NCI-H2029 treated with DMSO at 0.1 percent for 48 hours (cell line): Measurements from ENCODE around the gene ASCC1.
"Not testable (repeated sequence)": the region's sequence is repeated elsewhere in the genome, so short reads cannot be mapped to it uniquely, and the experiment has no call there.

Experiments used
- DNase-seq: peaks from one replicate; lab custom pipeline; 2025; lab: John Stamatoyannopoulos, UW

The ASCC1 gene

DNA sequence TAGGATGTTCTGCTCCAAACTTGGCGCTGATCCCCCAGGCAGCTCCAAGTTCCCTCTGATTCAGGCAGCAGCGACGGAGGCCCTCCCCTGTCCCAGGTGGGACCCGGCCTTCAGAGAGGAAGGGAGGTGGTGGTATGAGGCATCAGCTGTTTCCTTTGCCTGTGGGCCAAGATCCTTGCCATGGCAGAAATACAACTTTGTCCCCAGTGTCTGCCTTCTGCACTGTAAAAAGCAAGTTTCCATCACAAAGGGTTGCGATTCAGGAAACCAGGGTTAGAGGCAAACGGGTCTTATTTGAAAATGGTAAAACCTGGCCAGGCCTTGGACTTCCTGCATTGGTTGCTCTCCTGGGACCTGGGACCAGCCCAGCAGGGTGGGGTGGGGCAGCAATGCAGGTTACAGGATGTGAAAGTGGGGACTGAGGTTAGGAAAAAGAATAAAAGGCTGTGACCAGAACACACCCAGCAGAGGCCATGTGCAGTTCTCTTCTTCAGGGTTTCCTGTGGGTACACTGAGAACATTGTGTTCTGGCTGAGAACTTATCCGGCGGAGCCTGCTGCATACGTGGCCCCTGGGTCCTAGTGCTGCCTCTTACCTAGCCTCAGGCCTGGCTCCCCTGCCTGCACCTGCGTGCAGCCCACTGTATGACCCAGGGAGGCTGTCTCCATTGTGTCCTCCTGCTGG lies 32.5 kb upstream of the ASCC1 start:
- no peak for DNase-seq

DNA sequence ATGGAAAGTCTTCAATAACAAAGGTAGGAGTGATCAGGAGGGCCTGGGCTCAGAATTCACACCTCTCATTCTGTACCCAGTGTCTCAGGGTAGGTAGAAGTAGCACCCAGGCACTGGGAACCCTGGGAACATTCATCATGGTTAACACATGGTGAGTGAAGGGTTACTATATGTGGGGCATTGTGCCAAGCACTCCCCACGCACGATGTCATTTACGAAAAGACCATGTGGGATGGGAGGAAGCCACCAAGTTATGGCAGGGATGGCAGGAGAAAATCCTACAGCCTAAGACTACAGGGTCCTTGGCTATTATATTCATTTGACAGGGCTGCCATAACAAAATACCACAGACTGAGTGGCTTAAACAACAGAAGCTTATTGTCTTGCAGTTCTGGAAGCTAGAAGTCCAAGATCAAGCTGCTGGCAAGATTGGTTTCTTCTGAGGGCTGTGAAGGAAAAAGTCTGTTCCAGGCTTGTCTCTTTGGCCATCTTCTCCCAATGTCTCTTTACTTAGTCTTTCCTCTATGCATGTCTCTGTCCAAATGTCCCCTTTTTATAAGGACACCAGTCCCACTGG lies 30.0 kb upstream of the ASCC1 start:
- no peak for DNase-seq

DNA sequence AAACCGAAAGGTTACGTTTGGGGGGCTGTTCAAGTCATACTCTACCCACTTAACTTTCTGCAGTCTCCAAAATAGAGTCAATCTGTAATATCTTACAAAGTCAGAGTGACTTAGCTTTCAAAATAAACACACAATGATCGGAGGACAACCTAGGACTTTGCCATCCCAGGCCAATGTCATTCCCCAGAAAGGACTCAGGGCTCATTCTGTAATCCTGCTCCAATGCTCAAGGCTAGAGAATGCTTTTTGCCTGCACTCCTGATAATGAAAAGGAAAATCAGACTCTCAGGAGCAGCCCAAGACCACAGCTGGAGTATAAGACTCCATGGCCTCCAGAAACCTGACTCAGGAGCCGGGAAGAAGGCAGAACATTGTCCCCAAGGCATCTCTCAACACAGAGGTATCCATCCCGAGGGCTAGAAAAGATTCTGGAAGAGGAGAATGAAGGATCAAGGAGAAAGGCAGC lies 28.5 kb upstream of the ASCC1 start:
- DNase-seq = no peak

DNA sequence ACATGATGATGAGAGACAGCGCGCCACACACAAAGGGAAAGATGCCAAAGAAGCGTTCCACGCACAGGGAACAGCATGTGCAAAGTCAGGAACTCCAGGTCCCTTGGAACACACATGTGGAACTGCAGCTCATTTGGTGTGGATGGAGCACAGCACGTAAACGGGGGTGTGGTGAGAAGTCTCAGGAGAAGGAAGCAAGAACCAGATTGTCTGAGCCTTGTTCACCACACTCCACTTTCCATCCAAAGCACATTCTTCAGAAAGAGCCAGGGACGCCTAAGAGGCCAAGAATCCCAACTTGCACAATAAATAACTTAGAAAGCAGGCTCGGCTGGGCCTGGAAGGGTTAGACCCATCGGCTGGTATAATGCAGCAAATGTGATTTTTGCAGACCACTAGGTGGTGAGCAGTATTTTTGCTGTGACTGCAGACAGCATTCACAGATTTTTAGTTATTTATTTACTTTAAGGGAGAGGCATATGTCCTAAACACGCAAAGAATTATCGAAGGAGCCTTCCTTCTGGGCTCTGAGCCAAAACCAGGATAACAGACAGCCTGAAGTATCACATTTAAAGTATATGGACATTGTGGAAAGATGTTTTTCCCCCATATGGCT lies 27.9 kb upstream of the ASCC1 start:
- no peak for DNase-seq

DNA sequence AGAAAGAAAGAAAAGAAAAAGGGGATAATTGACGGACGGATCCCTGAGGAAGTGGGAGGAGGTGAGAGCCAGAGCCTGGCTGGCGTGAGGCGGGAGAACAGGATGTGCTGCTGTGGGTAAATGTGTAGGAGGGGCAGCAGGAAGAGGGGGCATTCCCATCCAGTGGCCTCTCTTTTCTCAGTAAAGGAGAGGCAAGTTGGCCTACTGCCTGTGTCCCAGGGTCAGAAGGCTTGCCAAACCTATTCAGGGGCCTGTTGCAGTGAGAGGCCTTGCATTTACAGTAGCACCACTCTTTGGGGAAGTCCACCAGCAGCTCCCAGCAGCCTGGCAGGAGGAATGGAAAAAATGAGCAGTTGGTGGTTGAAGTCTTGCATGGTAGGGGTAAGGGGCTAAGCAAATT lies 26.6 kb upstream of the ASCC1 start:
- no peak for DNase-seq

DNA sequence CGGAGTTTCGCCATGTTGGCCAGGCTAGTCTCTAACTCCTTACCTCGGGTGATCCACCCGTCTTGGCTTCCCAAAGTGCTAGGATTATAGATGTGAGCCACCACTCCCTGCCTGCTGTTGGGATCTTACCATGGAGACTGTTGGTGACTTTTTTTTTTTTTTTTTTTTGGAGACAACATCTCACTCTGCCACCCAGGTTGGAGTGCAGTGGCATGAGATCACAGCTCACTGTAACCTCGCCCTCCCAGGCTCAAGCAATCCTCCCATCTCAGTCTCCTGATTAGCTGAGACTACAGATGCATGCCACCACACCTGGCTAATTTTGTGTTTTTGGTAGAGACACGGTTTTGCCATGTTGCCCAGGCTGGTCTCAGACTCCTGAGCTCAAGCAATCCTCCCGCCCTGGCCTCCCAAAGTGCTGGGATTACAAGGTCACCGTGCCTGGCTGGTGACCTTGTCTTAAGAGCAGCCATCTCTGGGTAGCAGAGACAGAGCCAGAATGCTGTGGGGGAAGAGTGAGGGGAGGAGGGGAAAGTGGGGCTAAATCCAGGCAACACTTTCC lies 25.7 kb upstream of the ASCC1 start:
- no peak for DNase-seq

DNA sequence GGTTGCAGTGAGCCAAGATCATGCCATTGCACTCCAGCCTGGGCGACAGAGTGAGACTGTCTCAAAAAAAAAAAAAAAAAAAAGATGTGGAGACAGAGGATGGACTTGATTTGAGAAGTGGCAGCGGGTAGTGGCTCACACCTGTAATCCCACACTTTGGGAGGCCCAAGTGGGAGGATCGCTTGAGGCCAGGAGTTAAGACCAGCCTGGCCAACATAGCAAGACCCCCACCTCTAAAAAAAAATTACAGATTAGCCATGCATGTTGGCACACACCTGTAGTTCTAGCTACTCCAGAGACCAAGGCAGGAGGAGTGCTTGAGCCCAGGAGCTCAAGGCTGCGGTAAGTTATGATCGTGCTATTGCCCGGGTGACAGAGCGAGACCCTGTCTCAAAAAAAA lies 24.3 kb upstream of the ASCC1 start:
- DNase-seq = no peak

DNA sequence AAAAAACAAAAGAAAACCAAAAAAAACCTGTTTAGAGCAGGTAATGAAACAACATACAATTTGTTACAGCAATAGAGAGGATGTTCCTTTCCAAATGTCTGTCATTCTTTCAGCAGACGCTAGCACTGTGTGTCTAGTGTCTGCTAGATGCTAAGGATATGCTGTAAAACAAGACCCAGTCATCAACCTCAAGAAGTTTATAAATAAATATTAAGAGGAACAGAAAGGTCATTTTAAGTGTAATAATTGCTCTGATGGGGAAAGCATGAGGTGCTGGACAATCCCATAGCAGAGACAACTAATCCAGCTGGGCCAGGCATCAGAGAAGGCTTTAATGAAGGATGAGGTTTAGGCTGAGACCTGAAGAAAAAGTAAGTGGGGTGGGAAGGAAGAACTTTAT lies 23.3 kb upstream of the ASCC1 start:
- DNase-seq = no peak

DNA sequence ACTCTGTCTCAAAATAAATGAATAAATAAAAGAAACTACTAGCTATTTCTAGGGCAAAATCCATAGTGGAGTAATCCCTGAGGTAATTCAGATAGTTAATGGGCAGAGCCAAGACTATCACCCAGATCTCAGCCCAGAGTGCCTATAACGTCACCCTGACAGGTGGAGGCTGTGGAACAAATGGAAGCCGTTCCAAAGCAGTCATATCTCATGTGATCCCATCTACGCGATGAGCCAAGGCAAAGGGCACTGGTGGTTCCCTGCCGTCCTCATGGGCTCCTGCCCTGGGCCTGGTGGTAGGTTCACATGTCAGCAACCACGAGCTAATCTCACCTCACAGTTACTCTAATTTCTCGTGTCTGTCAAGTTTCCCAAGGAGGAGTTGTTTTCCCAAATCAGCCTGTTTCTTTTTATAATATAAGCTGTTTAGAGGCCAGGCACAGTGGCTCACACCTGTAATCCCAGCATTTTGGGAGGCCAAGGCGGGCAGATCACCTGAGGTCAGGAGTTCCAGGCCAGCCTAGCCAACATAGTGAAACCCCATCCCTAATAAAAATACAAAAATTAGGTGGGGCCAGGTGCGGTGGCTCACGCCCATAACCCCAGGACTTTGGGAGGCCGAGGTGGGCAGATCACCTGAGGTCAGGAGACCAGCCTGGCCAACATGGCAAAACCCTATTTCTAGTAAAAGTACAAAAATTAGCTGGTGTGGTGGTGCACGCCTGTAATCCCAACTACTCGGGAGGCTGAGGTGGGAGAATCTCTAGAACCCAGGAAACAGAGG lies 22.5 kb upstream of the ASCC1 start:
- no peak for DNase-seq

DNA sequence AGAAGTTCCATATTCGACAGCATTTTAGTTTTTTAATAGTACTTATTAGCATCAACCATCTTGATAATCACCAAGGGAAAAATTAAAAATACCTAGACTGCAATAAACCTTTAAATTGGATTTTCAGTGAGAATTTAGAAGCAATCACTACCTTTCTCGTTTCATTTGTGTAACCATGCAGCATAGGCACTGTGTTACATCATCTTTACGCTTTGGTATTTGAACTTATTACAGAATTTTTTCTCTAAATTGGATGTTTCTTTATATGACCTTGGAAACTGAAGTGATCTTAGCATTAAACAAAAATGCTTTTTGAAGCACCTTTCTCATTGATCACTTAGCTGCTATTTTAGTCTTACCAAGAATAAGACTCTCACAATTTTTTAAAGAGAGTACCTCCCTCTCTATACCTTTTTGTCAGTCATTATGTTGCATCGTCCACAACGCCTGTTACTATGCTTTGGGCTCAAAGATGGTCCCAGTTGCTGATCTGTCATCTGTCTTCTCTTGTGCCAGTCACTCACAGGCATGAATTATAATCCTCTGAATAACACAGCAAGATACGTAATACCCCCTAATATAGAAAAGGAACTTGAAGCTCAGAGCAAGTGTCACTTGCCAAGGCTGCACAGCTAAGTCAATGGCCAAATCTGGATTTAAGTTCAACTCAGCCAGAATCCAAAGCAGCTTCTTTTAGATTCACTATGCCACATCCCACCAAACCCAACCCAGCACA lies 19.6 kb upstream of the ASCC1 start:
- no peak for DNase-seq

DNA sequence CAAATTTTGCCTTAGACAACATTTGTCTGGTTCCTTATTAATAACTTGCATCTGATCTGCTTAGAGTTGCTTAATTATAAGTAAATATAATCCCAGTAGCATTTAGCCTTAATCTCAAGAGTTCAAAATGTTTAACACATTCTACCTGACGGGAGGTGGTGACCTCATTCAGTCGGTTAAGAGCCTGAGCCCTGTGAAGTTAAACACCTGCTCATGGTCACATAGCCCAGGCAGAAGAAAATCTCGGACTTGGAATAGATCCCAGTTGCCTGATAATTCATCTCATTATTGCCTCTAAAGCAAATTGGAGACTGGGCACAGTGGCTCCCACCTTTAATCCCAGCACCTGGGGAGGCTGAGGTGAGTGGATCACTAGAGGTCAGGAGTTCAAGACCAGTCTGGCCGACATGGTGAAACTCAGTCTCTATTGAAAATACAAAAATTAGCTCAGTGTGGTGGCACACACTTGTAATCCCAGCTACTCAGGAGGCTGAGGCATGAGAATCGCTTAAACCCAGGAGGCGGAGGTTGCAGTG lies 18.6 kb upstream of the ASCC1 start:
- no peak for DNase-seq

DNA sequence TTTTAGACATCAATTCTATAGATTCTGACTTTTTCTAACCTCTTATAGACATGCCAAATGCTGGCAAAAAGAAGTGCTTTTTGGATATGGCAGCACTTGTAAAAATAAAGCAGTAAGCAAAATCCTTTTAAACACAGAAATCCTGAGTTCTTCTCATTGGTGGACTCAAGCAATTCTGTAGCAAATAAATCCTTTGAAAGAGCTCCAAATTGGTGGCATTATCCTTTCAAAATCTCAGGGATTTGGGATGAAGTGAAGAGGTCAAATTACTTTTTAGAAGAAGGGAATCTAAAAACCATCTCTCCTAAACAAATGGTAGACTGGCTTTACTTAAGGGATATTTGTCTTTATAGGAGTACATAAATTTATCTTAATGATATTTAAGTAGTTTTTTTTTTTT lies 17.5 kb upstream of the ASCC1 start:
- DNase-seq = no peak

DNA sequence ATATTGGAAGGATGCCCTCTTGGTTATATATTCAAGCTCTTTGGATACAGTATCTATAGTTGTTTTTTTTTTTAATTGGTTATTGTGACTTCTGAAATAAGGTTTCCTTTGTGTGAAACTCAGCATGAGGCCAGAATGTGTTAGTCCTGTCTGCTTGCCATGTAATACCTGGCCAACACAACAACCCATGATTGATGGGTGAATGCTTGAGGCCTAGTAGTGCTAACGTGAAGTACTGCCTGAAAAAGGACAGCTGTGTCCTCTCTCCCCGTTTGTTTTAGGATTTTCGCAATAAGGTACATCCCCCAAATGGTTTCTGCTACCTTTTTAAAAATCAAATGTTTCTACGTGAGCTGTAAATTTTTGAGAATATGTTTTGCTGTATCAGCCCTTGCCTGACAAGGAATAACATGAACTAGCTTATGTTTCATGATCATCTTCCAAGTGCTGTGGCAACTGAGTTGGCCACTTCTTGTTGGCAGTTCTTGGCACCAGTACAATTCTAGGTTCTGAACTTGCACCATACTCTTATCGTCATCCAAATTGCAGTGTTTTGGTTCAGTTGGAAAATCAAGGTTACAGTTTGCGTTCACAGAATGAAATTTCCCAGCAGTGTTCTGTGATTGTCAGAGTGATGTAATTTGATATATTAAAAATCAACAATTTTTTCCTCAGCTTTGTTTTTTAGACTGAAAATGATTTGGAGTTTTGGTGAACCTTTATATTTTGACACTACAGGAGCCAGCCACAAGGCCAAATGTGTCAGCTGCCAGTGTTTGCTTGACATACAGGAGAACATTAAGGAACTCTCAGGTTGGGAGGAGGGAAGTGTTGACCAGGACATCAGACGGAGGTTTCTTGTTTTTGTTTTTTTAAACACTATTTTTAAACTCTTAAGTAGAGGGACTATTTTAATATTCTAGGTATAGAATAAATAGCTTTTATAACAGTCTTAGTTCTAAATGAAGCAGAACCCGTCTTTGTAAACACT lies 13.5 kb upstream of the ASCC1 start:
- peak; percentile 69 for DNase-seq

DNA sequence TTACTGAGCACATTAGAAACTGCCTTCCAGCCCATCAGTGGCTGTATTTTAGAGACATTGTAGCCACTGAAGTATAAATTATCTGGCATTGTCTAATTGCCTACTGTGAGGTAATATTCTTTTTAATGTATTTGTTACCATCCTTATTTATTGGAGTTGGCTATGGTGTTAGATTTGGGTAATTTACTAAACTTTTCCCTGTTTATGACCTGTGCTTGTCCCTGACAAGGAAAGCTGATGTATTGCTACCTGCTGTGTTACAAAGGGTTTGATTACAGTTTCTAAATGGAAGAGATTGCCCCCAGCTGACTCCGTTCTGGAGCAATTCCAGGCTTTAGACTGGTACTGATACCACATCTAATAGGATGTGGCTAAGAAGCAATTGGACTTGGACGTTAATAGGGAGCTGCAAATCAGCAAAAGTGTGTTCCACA lies 12.3 kb upstream of the ASCC1 start:
- DNase-seq = no peak

DNA sequence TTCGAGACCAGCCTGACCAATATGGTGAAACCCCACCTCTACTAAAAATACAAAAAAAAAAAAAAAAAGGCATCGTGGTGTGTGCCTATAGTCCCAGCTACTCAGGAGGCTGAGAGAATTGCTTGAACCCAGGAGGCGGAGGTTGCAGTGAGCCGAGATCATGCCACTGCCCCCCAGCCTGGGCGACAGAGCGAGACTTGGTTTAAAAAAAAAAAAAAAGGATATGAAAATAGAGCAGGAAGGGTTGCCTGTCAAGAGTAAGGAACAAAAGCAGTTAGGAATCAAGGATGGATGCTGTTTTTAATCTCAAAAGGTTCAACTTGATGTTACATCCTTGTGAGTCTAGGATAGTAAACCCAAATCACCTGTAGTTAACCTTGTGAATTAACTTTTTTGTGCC lies 11.8 kb upstream of the ASCC1 start:
- DNase-seq = no peak

DNA sequence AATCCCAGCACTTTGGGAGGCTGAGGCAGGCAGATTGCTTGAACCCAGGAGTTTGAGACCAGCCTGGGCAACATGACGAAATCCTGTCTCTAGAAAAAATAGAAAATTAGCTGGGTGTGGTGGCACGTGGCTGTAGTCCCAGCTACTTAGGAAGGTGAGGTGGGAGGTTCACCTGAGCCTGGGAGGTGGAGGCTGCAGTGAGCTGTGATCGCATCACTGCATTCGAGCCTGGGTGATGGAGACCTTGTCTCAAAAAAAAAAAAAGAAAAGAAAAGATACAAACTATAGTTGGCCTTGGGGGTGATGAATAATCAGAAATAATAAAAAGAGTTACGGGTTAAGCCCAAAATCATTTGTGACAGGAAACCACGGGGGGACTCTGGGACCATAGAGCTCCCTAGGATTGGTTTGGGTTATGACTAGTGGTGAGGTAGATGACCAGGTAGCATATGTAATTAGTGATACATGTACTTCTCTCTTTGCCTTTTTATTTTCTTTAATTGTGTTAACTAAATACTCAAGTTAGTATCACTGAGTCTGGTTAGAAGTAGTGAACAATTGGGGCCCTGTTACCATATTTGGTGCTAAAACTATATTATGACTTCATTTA lies 10.4 kb upstream of the ASCC1 start:
- DNase-seq = no peak

DNA sequence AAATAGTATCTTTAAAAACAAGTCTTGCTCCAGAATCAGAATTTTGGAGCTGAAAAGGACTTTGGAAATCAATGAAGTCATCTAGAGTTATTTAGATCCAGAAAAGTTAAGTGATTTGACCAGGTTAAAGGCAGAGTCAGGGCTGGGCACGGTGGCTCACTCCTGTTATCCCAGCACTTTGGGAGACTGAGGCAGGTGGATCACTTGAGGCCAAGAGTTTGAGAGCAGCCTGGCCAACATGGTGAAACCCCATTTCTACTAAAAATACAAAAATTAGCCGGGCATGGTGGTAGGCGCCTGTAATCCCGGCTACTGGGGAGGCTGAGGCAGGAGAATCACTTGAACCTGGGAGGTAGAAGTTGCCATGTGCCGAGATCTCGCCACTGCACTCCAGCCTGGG lies 8.1 kb upstream of the ASCC1 start:
- not testable (repeated sequence) for DNase-seq

DNA sequence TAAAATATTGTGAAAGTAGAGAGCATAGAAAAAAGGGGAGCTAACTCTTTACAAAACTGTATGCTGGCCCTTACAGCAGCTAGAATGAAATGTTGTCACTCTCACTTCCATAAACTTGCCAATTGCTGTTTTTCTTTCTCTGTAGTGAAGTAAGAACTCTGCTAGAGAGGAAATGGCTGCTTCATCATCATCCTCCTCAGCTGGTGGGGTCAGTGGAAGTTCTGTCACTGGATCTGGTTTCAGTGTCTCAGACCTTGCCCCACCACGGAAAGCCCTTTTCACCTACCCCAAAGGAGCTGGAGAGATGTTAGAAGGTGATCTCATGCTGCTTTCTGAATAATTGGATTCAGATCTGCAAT lies 7.6 kb upstream of the ASCC1 start:
- DNase-seq = no peak

DNA sequence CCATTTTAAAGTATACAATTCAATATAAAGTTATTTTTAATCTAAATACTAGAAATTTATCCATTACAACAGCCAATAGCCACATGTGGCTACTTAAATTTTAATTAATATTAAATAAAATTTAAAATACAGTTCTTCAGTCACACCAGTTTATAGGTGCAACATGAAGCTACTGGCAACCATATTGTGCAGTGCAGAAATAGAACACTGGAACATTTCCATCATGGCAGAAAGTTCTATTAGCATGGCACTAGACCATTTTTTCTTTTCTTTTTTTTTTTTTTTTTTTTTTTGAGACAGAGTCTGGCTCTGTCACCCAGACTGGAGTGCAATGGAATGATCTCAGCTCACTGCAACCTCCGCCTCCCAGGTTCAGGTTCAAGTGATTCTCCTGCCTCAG lies 5.2 kb upstream of the ASCC1 start:
- DNase-seq = no peak

DNA sequence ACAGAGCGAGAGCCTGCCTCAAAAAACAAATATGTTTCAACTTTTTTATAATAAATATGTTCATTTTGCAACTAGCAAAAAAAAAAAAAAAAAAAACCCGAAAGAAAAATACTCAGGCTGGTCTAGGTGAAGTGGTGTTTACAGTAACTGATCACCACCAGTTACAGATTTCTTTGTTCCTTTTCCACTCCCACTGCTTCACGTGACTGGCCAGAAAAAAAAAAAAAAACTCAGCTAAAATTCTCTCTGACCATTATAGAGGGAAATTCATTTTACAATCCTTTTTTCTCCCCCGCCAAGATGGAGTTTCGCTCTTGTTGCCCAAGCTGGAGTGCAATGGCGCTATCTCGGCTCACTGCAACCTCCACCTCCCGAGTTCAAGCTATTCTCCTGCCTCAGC lies 4.6 kb upstream of the ASCC1 start:
- no peak for DNase-seq
